Brain pericyte (primary cell): ENCODE results near the gene SLC13A3.

Experiments used
- DNase-seq: peaks from one replicate; pipeline ENCODE4 v3.0.0-alpha.2; 2012; ENCODE audit warnings: low read depth, low spot score

Gene SLC13A3, protein sequence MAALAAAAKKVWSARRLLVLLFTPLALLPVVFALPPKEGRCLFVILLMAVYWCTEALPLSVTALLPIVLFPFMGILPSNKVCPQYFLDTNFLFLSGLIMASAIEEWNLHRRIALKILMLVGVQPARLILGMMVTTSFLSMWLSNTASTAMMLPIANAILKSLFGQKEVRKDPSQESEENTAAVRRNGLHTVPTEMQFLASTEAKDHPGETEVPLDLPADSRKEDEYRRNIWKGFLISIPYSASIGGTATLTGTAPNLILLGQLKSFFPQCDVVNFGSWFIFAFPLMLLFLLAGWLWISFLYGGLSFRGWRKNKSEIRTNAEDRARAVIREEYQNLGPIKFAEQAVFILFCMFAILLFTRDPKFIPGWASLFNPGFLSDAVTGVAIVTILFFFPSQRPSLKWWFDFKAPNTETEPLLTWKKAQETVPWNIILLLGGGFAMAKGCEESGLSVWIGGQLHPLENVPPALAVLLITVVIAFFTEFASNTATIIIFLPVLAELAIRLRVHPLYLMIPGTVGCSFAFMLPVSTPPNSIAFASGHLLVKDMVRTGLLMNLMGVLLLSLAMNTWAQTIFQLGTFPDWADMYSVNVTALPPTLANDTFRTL

GRCh38 chr20:46651091-46651962, at the start of gene SLC13A3:
Gene SLC13A3, minus strand, starts transcription at chr20:46651459. Its CDS starts 38 bp downstream, at chr20:46651421.
- no peak for DNase-seq

- no peak for DNase-seq
These were observed 49.8 kb upstream of the SLC13A3 start for GRCh38 chr20:46701057-46701456.

DNA sequence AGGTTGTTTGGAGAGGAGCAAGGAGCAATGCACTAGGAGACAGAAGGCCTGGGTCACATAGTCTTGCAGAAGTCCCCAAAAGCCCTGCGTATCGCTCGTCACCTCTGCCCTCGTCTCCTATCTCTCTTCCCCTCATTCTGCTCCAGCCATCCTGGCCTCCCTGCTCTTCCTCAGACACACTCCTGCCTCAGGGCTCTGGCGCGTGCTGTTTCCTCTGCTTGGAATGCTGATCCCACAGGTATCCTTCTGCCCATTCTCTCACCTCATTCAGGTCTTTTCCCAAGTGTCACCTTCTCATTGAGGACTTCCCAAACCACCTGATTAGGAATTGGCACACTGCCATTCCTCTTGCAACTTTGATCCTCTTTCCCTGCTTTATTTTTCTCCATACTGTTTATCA, 49.2 kb upstream of the SLC13A3 start:
- DNase-seq, result no peak

- DNase-seq, result no peak
These were observed 48.5 kb upstream of the SLC13A3 start for GRCh38 chr20:46699651-46700359.

GRCh38 chr20:46698788-46699187, 47.5 kb upstream of the SLC13A3 start:
- no peak for DNase-seq

- DNase-seq, result no peak
These were observed 45.6 kb upstream of the SLC13A3 start for GRCh38 chr20:46696791-46697279.

DNA sequence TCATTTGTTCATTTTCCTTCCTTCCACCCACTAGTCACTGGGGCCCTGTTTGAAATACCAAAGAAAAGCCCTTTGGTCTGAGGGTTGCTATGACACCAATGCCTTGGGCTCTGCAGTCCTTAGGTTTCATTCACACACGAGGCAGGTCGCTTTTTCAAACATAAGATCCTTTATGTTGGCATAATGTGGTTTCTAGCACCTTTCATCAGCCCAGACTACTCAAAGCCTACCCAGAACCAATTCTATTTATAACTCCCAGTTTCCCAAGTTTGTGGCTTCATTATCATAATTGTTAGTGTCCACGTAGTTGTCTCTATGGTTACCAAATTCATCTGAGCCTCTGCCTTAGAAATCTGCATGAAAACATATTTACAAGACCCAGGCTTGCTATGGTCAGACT, 44.6 kb upstream of the SLC13A3 start:
- no peak for DNase-seq

GRCh38 chr20:46694484-46694883, 43.2 kb upstream of the SLC13A3 start:
- DNase-seq, result no peak

DNA sequence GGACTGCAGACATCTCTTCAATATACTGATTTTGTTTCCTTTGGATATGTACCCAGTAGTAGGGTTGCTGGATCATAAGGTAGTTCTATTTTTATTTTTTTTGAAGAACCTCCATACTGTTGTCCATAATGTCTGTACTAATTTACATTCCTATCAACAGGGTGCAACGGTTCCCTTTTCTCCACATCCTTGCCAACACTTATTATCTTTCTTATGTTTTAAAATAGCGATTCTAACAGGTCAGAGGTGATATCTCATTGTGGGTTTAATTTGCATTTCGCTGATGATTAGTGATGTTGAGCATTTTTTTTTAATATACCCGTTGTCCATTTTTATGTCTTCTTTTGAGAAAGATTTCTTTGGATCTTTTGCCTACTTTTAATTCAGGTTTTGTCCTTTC, 39.9 kb upstream of the SLC13A3 start:
- no peak for DNase-seq

DNA sequence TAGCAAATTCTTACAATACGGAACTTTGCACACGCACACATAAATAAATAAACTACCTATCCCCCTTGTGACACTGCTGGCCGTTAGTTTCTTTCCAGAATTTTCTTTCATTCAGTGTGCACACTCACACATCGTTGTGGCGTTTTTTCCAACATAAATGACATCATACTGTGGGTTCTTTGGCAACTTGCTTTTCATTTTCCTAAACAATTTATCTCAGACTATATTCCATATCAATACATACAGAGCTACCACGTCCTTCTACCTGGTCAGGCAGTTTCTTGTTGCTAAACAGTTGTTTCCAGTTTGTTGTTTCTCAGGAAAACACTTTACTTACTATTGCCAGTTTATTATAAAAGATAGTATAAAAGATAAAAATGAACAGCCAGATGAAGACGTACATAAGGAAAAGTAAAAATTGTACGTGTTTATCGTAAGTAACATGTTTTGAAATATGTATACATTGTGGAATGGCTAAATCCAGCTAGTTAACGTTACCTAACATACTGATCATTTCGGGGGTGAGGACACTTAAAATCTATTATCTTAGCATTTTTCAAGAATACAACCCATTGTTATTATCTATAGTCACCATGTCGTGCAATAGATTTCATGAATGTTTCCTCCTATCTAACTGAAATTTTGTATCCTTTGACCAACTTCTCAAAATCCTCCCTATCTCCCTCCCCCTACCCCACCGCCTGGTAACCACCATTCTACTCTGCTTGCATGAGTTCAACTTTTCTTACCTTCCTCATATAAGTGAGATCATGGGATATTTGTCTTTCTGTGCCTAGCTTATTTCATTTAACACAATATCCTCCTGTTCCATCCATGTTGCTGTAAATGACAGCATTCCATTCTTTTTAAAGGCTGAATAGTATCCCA, 39.2 kb upstream of the SLC13A3 start:
- no peak for DNase-seq

GRCh38 chr20:46689754-46690085, 38.5 kb upstream of the SLC13A3 start:
- DNase-seq, result no peak

GRCh38 chr20:46689082-46689753, 38.0 kb upstream of the SLC13A3 start, which contains the start of gene TP53RK:
Gene TP53RK, minus strand, starts transcription at chr20:46689444. Its CDS starts 30 bp downstream, at chr20:46689414.
- DNase-seq, result peak; percentile 99

DNA sequence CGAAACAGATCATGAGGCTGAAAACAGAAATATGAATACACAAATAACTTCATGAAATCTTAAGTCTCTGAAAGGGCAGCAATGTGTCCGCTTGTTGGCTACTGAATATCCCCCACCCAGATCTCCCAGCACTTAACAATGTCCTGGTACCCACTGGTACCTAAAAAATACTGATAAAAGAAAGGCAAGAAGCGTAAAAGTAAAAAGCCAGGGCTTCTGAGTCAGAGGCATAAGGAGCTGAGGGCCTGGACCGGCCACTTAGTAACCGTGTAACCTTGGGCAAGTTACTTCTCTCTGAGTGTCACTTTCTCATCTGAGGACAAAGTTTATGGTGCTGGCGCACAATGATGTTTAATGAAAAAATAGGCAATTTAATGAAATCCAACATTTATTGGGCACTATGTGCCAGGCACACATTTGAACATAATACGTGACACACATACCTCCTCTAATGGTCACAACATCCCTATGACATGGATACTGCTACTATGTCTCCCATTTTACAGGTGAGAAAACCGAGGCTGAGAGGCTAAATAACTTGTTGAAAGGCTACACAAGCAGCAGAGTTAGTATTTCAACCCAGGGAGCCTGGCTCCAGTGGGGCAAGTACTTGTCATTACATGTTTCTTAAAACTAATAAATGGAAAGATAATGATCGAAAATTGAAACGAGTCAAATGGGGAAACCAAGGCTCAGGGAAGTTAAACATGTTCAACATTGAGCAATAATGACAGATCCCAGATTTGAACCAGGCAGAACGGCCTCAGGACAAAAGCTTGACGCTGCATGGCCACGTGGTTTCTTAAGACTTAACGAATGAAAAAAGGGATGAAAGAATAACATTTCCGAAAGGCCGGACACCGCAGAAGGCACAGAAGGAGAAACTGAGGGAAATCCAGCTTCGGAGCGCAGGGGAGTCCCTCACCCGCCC, 37.2 kb upstream of the SLC13A3 start:
- no peak for DNase-seq

DNA sequence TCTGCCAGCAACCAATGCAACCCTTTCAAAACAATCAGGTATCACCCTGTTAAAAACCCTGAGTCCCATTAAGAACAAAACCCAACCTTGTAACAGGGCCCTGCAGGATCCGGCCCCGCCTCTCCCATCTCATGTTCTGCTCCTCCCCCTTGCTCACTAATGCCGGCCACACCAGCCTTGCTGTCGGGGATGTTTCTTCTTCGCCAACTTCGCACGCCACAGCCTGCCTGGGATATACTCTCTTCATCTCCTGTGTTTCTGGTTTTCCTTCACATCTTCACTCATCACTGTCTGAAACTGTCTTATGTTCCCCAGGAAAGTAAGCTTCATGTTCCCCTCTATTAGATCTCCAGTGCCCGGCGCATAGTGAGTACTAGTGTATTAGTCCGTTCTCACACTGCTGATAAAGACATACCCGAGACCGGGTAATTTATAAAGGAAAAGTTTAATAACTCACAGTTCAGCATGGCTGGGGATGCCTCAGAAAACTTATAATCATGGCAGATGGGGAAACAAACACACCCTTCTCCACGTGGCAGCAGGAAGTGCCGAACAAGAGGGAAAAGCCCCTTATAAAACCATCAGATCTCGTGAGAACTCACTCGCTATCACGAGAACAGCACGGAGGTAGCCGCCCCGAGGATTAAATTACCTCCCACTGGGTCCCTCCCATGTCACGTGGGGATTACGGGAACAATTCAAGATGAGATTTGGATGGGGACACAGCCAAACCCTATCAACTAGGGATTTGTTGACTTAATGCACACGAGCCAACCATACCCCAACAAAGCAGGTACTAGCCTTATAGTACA, 32.9 kb upstream of the SLC13A3 start:
- DNase-seq, result no peak

GRCh38 chr20:46683668-46683938, 32.3 kb upstream of the SLC13A3 start:
- no peak for DNase-seq

DNA sequence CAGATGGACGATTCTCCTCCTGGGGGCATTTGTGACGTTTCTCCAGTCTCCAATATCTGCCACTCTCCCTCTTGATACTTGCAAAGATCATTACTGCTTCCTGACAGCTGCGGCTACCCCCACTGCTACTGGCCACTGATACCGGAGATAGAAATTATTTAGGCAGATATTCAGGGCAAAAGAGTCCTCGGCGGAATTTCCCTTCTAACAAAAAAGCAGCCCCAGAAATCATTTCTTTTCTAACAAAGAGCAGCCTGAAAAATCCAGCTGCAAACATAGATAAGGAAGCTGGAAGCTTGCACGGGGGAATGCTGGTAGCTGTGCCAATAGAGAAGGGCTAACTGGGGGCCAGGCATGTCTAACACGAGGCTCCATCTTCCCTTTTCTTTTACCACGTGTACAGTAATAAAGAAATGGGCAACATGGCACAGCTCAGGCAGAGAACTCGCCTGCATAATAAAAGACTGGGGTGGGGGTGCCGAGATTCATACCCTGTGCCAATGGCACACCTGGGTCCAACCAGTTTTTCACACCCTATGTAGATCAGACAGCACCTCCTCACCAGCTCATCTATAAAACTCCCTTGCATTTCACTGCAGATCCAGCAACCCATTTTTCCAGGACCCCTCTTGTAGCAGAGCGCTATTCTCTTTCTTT, 31.9 kb upstream of the SLC13A3 start:
- no peak for DNase-seq

GRCh38 chr20:46682063-46682821, 31.0 kb upstream of the SLC13A3 start:
- no peak for DNase-seq
